K562 (cell line): ENCODE measurements around the gene KAT5. TPM values are rescaled to one million over a fixed set of nuclear protein-coding genes. Genes with fewer than 3 reads are reported as not detected.

ENCODE experiments used
- ATAC-seq: fragments of 200-7000 bp; cut with Tn5 transposase; 3 replicates; pipeline ENCODE4 v1.9.1; 2020; ENCODE audit warnings: moderate library complexity
- BruUV-seq: library from RNA; stranded (reverse); fragments of 400-500 nt; replicated peaks from 2 replicates; lab custom pipeline; 2021; lab: Mats Ljungman, UMichigan
- CTCF ChIA-PET: fragments of 300-600 bp; formaldehyde crosslinking; extraction: SDS; loops from one replicate; lab custom pipeline; 2021; ENCODE audit warnings: low intra/inter-chr PET ratio; lab: Yijun Ruan, JAX
- POLR2A ChIA-PET: fragments of 300-600, 350-650 bp; sonication (Branson Sonifier 250); formaldehyde crosslinking; extraction: SDS; loops from one replicate; lab custom pipeline; 2021; ENCODE audit warnings: antibody characterized with exemption, inconsistent platforms; lab: Yijun Ruan, JAX
- DNase-seq, 4 experiments: peaks; one replicate each; pipeline versions ENCODE4 v3.0.0 to v3.0.0-alpha.2; 2011 to 2018; ENCODE audit warnings: low spot score in 3 of 4, mixed read lengths in 3 of 4; ENCODE audit errors: extremely low read depth in 1 of 4
- FAIRE-seq: peaks from 2 replicates; lab custom pipeline; 2011; peaks lifted over from hg19 to GRCh38; lab: Jason Lieb, UNC
- H2AFZ ChIP-seq: 2 replicates; pipeline ENCODE4 v1.6.0; 2011; ENCODE audit warnings: low read depth, low read length, control low read depth, inconsistent platforms
- H3K27ac ChIP-seq: fragments of 200-600 bp; 3 replicates; pipeline ENCODE4 v1.8.0; 2011; ENCODE audit warnings: low read depth, mild to moderate bottlenecking, control low read depth, inconsistent platforms, low read length, moderate library complexity, mixed read lengths; ENCODE audit errors: extremely low read depth
- H3K27me3 ChIP-seq, 2 experiments: fragments of 300-600 bp in 1 of 2; 2 replicates in 1 of 2; 3 replicates in 1 of 2; pipeline versions ENCODE4 v1.6.0 to v1.8.0; 2011; ENCODE audit warnings: inconsistent platforms in 2 of 2, low read length in 2 of 2, mild to moderate bottlenecking in 1 of 2, mixed read lengths in 1 of 2, moderate library complexity in 1 of 2; ENCODE audit not compliant: control insufficient read depth in 2 of 2, insufficient read depth in 2 of 2
- H3K36me3 ChIP-seq: fragments of 300-600 bp; 3 replicates; pipeline ENCODE4 v1.8.0; 2011; ENCODE audit warnings: mild to moderate bottlenecking, low read length, inconsistent platforms; ENCODE audit not compliant: control insufficient read depth, insufficient read depth
- H3K4me1 ChIP-seq, 2 experiments: fragments of 200-600 bp in 1 of 2; replicated peaks in 1 of 2; 2 replicates in 1 of 2; 3 replicates in 1 of 2; pipeline versions ENCODE4 v1.5.1 to v1.8.0; 2011; ENCODE audit warnings: inconsistent platforms in 2 of 2, low read length in 2 of 2, mild to moderate bottlenecking in 1 of 2, mixed read lengths in 1 of 2, moderate library complexity in 1 of 2; ENCODE audit not compliant: control insufficient read depth in 2 of 2, insufficient read depth in 2 of 2
- H3K4me2 ChIP-seq: 2 replicates; pipeline ENCODE4 v1.6.1; 2011; ENCODE audit warnings: low read length, control low read depth, inconsistent platforms, mixed read lengths; ENCODE audit not compliant: insufficient read depth
- H3K4me3 ChIP-seq: fragments of 200-600 bp; sonication (generic), shearing (Covaris generic); 2 replicates; pipeline ENCODE4 v1.5.1; 2016; ENCODE audit warnings: control low read depth, inconsistent platforms
- H3K79me2 ChIP-seq: fragments of 200-600 bp; 3 replicates; pipeline ENCODE4 v1.8.0; 2011; ENCODE audit warnings: low read length, inconsistent platforms; ENCODE audit not compliant: control insufficient read depth, insufficient read depth
- H3K9ac ChIP-seq, 2 experiments: 2 replicates each; pipeline versions ENCODE4 v1.6.0 to v1.6.1; 2011; ENCODE audit warnings: low read depth in 2 of 2, low read length in 2 of 2, control low read depth in 1 of 2, inconsistent platforms in 1 of 2, mild to moderate bottlenecking in 1 of 2, mixed read lengths in 1 of 2; ENCODE audit not compliant: insufficient read depth in 1 of 2
- H3K9me1 ChIP-seq: one replicate; pipeline ENCODE4 v1.6.0; 2011; ENCODE audit warnings: inconsistent platforms, mild to moderate bottlenecking, low read length, moderate library complexity; ENCODE audit not compliant: control insufficient read depth, insufficient read depth
- H3K9me3 ChIP-seq: replicated peaks from 2 replicates; pipeline ENCODE4 v1.5.1; 2011; ENCODE audit warnings: low read depth, low read length, inconsistent platforms; ENCODE audit not compliant: control insufficient read depth, insufficient read depth
- H4K20me1 ChIP-seq: replicated peaks from 2 replicates; pipeline ENCODE4 v1.6.1; 2011; ENCODE audit warnings: low read length, inconsistent platforms, mixed read lengths; ENCODE audit not compliant: control insufficient read depth, insufficient read depth
- HDAC8 ChIP-seq: fragments of 450-650 bp; IDR thresholded peaks from 2 replicates; pipeline ENCODE4 v1.6.1; 2016; ENCODE audit warnings: mild to moderate bottlenecking, missing genetic modification characterization, moderate library complexity, missing compliant biosample characterization
- HNRNPH1 ChIP-seq: fragments of 200-400 bp; formaldehyde crosslinking; optimal IDR thresholded peaks from 2 replicates; pipeline ENCODE3; 2017; ENCODE audit warnings: low read depth, mild to moderate bottlenecking, low read length, moderate library complexity
- JUN ChIP-seq, 2 experiments: sonication (generic) in 1 of 2; formaldehyde crosslinking in 1 of 2; IDR thresholded peaks; 2 replicates each; pipeline versions ENCODE4 v1.6.1 to v1.8.0; 2012 to 2022; ENCODE audit warnings: borderline replicate concordance in 2 of 2, mild to moderate bottlenecking in 2 of 2, improper control_type of control experiment in 1 of 2, low read depth in 1 of 2, low read length in 1 of 2, missing genetic modification reagents in 1 of 2
- KDM1A ChIP-seq, 2 experiments: fragments of 450-650 bp; IDR thresholded peaks; 2 replicates each; pipeline ENCODE4 v1.6.1; 2016; ENCODE audit warnings: mild to moderate bottlenecking in 2 of 2
- MTA2 ChIP-seq: fragments of 450-650 bp; IDR thresholded peaks from 2 replicates; pipeline ENCODE4 v1.6.1; 2016; ENCODE audit warnings: low read depth
- PHB2 ChIP-seq: fragments of 450-650 bp; IDR thresholded peaks from 2 replicates; pipeline ENCODE4 v1.6.1; 2017; ENCODE audit warnings: low read depth
- TGIF2 ChIP-seq: sonication (generic); formaldehyde crosslinking; IDR thresholded peaks from 2 replicates; pipeline ENCODE4 v1.8.1; 2022; ENCODE audit warnings: mild to moderate bottlenecking, missing genetic modification reagents, moderate library complexity
- TOE1 ChIP-seq, 2 experiments: fragments of 450-650 bp in 1 of 2; sonication (generic) in 1 of 2; formaldehyde crosslinking in 1 of 2; IDR thresholded peaks; 2 replicates each; pipeline versions ENCODE4 v1.7.1 to v1.8.0; 2016 to 2022; ENCODE audit warnings: borderline replicate concordance in 2 of 2, mild to moderate bottlenecking in 2 of 2, antibody characterized with exemption in 1 of 2, inconsistent platforms in 1 of 2, low read depth in 1 of 2, missing genetic modification reagents in 1 of 2, moderate library complexity in 1 of 2
- ZNF407 ChIP-seq: fragments of 450-650 bp; IDR thresholded peaks from 2 replicates; pipeline ENCODE4 v1.6.1; 2016; ENCODE audit warnings: low read depth
- ZNF584 ChIP-seq: fragments of 200-800 bp; sonication (Bioruptor generic); IDR thresholded peaks from 2 replicates; pipeline ENCODE4 v1.6.1; 2016; ENCODE audit warnings: low read depth, mild to moderate bottlenecking, missing genetic modification characterization, missing compliant biosample characterization
- WGBS: fragments of 100-300 bp; shearing (Covaris generic); methylation state at CpG from one replicate; pipeline ENCODE4 v1.1.6; 2016; ENCODE audit warnings: low coverage, mixed read lengths; ENCODE audit not compliant: insufficient coverage; ENCODE audit errors: missing lambda C conversion rate; 5-methylcytosine and 5-hydroxymethylcytosine counted together
- in situ Hi-C: fragments of 300-500 bp; cut with MboI; formaldehyde crosslinking; loops from 4 replicates; pipeline ENCODE4 v1.15.0; 2018; ENCODE audit warnings: inconsistent platforms, mixed read lengths
- intact Hi-C: fragments of 100-400 bp; cut with micrococcal nuclease; formaldehyde crosslinking; loops from 2 replicates; pipeline ENCODE4 v1.14.2; 2022
- polyA plus RNA-seq, 8 experiments: library from polyadenylated mRNA; depleted of rRNA in 4 of 8; stranded (reverse) in 5 of 8; unstranded in 3 of 8; fragments of >200 nt; fragmentation: Nextera tagmentation in 2 of 8; fragmentation: Illumina TruSeq in 1 of 8; extraction: Ambion mirVana in 2 of 8; extraction: Trizol in 1 of 8; gene quantifications; 2 replicates each; pipeline versions ENCODE4 v1.2.1 to v1.2.3, GENCODE V29; 2011 to 2014; ENCODE audit warnings: inconsistent platforms in 1 of 8, missing spikeins in 1 of 8
- total RNA-seq, 7 experiments: library from RNA; depleted of rRNA in 6 of 7; stranded (reverse); fragments of >200 nt in 6 of 7; fragmentation: Illumina TruSeq in 2 of 7; extraction: Trizol in 2 of 7; gene quantifications; 2 replicates each; pipeline versions ENCODE4 v1.2.1 to v1.2.3, GENCODE V29; 2011 to 2021; ENCODE audit warnings: low replicate concordance in 1 of 7

KAT5 gene
- total and polyA plus RNA-seq, 9 of the 15 experiments (the other 6 are each of a cell fraction or from before 2014, with no cell fraction given): 3.6 to 76.8 (median 52.7) TPM

- TF ChIP-seq HNRNPH1: no peak
- TF ChIP-seq TOE1 (IDR thresholded peaks at IDR 0.05; ENCODE audit: borderline replicate concordance): 0 out of 2 replicates have a peak, but pooled peaks have one; percentile 13
- TF ChIP-seq TOE1 (CRISPR knock-in tag; IDR thresholded peaks at IDR 0.05; ENCODE audit: borderline replicate concordance, low read depth): no peak
- no peak for TF ChIP-seq TGIF2
- TF ChIP-seq MTA2: peak; percentile 28; the same call in 1 of the 2 replicates
- TF ChIP-seq ZNF584: 0 out of 2 replicates have a peak, but pooled peaks have one; percentile 49
These were observed 19.7 kb upstream of the KAT5 start (continued) for GRCh38 chr11:65692367-65692766.

- WGBS: 71% methylated on average over 12 of the region's 12 CpGs
- Histone ChIP-seq H3K4me1 (peaks cover 14 to 18% of the 10 kb centered on the region in 2 experiments; a peak in 4 of 5 replicates), H3K27ac (no peak overlapping the region), H3K9me3 (no peaks in the 10 kb centered on the region), H3K9ac (no peak overlapping the region), H3K27me3 (peaks cover 0 to 2% of the 10 kb centered on the region in 2 experiments; a peak in 2 of 5 replicates), H3K79me2 (no peaks in the 10 kb centered on the region), H3K4me3 (no peak overlapping the region), H2AFZ (peak overlapping the region; percentile 34; the same call in 1 of the 2 replicates), H4K20me1 (no peaks in the 10 kb centered on the region), H3K36me3 (no peaks in the 10 kb centered on the region), H3K4me2 (no peak overlapping the region), H3K9me1 (no peaks in the 10 kb centered on the region)
- POLR2A ChIA-PET: interaction anchor here (1.0 to 1.2 kb wide), 3 partner anchors 13 to 189 kb away, joined by 3 to 4 read pairs (median 4); no protein-coding TSS in a partner anchor
- in situ Hi-C loops (no loop called here), intact Hi-C loops (no loop called here)
- FAIRE-seq (no peak), ATAC-seq (no peak), DNase-seq (peak in 1 of 4 experiments; percentile 2)
- BruUV-seq: no TSS peak
- CTCF ChIA-PET: no interaction called here
- TF ChIP-seq ZNF407 (no peak), PHB2 (no peak), KDM1A (IDR thresholded peaks at IDR 0.05) (no peak), HDAC8 (tag) (no peak), JUN (IDR thresholded peaks at IDR 0.05; ENCODE audit: borderline replicate concordance, low read depth, low read length) (no peak), JUN (CRISPR knock-in tag; IDR thresholded peaks at IDR 0.05; ENCODE audit: borderline replicate concordance) (no peak)
These were observed 16.4 kb upstream of the KAT5 start for GRCh38 chr11:65695459-65696241.
